ENCODE results near the gene KCNK3.
A peak's percentile ranks its signal among the peaks of the same experiment; 100 is the strongest.
"Not testable (repeated sequence)": the region's sequence is repeated elsewhere in the genome, so short reads cannot be mapped to it uniquely, and the experiment has no call there.

Gene KCNK3

GRCh38 chr2:26752656-26753055, 60.1 kb downstream of the KCNK3 start:
- no peak for DNase-seq (ENCODE audit: low read depth in 1 of 2, low spot score in 1 of 2)
- in situ Hi-C loops (cut with HindIII; ENCODE audit: low pct_unique_long_range_greater_than_20kb, low sequenced_read_pairs) = no loop called here
- TF ChIP-seq JUND (IDR thresholded peaks at IDR 0.05; ENCODE audit: low read depth) = no peak

- DNase-seq (ENCODE audit: low read depth in 1 of 2, low spot score in 1 of 2) = no peak
- in situ Hi-C loops (cut with HindIII; ENCODE audit: low pct_unique_long_range_greater_than_20kb, low sequenced_read_pairs) = no loop called here
- no peak for TF ChIP-seq JUND (IDR thresholded peaks at IDR 0.05; ENCODE audit: low read depth)
Measured at GRCh38 chr2:26754539-26754938, 62.0 kb downstream of the KCNK3 start.

- DNase-seq (ENCODE audit: low read depth in 1 of 2, low spot score in 1 of 2) = peak in 1 of 2 experiments; percentile 69
- in situ Hi-C loops (cut with HindIII; ENCODE audit: low pct_unique_long_range_greater_than_20kb, low sequenced_read_pairs) = no loop called here
Measured at GRCh38 chr2:26754972-26755670, 62.6 kb downstream of the KCNK3 start.

GRCh38 chr2:26756337-26756736, 63.8 kb downstream of the KCNK3 start:
- TF ChIP-seq JUND (IDR thresholded peaks at IDR 0.05; ENCODE audit: low read depth) = no peak
- no peak for DNase-seq (ENCODE audit: low read depth in 1 of 2, low spot score in 1 of 2)

More at GRCh38 chr2:26754972-26755670, 62.6 kb downstream of the KCNK3 start:
- TF ChIP-seq JUND (IDR thresholded peaks at IDR 0.05; ENCODE audit: low read depth) = no peak

GRCh38 chr2:26757873-26758789, 65.6 kb downstream of the KCNK3 start:
- peak in 1 of 2 experiments; percentile 92 for DNase-seq (ENCODE audit: low read depth in 1 of 2, low spot score in 1 of 2)
- in situ Hi-C loops (cut with HindIII; ENCODE audit: low pct_unique_long_range_greater_than_20kb, low sequenced_read_pairs) = no loop called here
- peak; percentile 78; the same call in 1 of the 2 replicates for TF ChIP-seq JUND (IDR thresholded peaks at IDR 0.05; ENCODE audit: low read depth)

More at GRCh38 chr2:26756337-26756736, 63.8 kb downstream of the KCNK3 start:
- in situ Hi-C loops (cut with HindIII; ENCODE audit: low pct_unique_long_range_greater_than_20kb, low sequenced_read_pairs) = no loop called here

- no peak for DNase-seq (ENCODE audit: low read depth in 1 of 2, low spot score in 1 of 2)
- in situ Hi-C loops (cut with HindIII; ENCODE audit: low pct_unique_long_range_greater_than_20kb, low sequenced_read_pairs) = no loop called here
- TF ChIP-seq JUND (IDR thresholded peaks at IDR 0.05; ENCODE audit: low read depth) = no peak
Measured at GRCh38 chr2:26758790-26759321, 66.3 kb downstream of the KCNK3 start.

- in situ Hi-C loops (cut with HindIII; ENCODE audit: low pct_unique_long_range_greater_than_20kb, low sequenced_read_pairs) = no loop called here
- DNase-seq (ENCODE audit: low read depth in 1 of 2, low spot score in 1 of 2) = no peak
- no peak for TF ChIP-seq JUND (IDR thresholded peaks at IDR 0.05; ENCODE audit: low read depth)
Measured at GRCh38 chr2:26759845-26760244, 67.3 kb downstream of the KCNK3 start.

GRCh38 chr2:26760991-26761390, 68.5 kb downstream of the KCNK3 start:
- DNase-seq (ENCODE audit: low read depth in 1 of 2, low spot score in 1 of 2); in situ Hi-C loops (cut with HindIII; ENCODE audit: low pct_unique_long_range_greater_than_20kb, low sequenced_read_pairs): not testable (repeated sequence)

GRCh38 chr2:26763019-26763418, 70.5 kb downstream of the KCNK3 start:
- in situ Hi-C loops (cut with HindIII; ENCODE audit: low pct_unique_long_range_greater_than_20kb, low sequenced_read_pairs) = no loop called here

GRCh38 chr2:26764078-26764887, 71.8 kb downstream of the KCNK3 start, which contains the start of gene SLC35F6:
SLC35F6 (plus strand) TSS chr2:26764284; CDS start chr2:26764350, 66 bp downstream.
- in situ Hi-C loops (cut with HindIII; ENCODE audit: low pct_unique_long_range_greater_than_20kb, low sequenced_read_pairs) = no loop called here
- TF ChIP-seq JUND (IDR thresholded peaks at IDR 0.05; ENCODE audit: low read depth) = no peak
- DNase-seq (ENCODE audit: low read depth in 1 of 2, low spot score in 1 of 2) = peak; percentile 58 to 77

More at GRCh38 chr2:26763019-26763418, 70.5 kb downstream of the KCNK3 start:
- TF ChIP-seq JUND (IDR thresholded peaks at IDR 0.05; ENCODE audit: low read depth) = no peak
- DNase-seq (ENCODE audit: low read depth in 1 of 2, low spot score in 1 of 2) = no peak

GRCh38 chr2:26764906-26765305, 72.4 kb downstream of the KCNK3 start:
- in situ Hi-C loops (cut with HindIII; ENCODE audit: low pct_unique_long_range_greater_than_20kb, low sequenced_read_pairs) = no loop called here
- TF ChIP-seq JUND (IDR thresholded peaks at IDR 0.05; ENCODE audit: low read depth) = no peak
- DNase-seq (ENCODE audit: low read depth in 1 of 2, low spot score in 1 of 2) = no peak
